HG03175 (cell line): Measurements from ENCODE around the gene MEF2D.

Experiments
- ATAC-seq: cut with Tn5 transposase; IDR thresholded peaks from one replicate; pipeline ENCODE4 v1.9.1; 2021; ENCODE audit warnings: mild to moderate bottlenecking, moderate library complexity; ENCODE audit not compliant: unreplicated experiment

Gene MEF2D

GRCh38 chr1:156500543-156500792 is at the start of gene MEF2D:
TSS of gene MEF2D (minus strand) at chr1:156500775. CDS start at chr1:156483292, 17,483 bp downstream.
- no peak for ATAC-seq

DNA sequence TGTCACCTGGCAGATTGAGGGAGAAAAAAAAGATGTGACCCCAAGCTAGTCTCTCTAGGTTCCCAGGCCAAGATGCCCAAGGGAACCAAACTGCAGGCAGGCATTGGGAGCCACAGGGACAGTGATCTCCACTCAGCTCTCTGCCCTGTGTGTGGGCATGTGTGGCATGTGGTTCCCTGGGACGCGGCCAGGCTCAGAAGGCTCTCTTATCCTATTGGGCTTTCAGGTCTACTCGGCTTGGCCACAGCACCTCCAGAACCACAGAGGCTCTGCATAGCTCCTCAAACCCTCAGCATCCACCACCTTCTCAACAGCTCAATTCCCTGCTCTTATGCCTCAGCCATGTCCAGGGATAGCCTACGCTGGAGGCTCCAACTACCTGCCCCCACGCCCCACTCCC is 49.8 kb upstream of the MEF2D start:
- no peak for ATAC-seq

- ATAC-seq: no peak
Measured at GRCh38 chr1:156549831-156550230, 49.3 kb upstream of the MEF2D start.

DNA sequence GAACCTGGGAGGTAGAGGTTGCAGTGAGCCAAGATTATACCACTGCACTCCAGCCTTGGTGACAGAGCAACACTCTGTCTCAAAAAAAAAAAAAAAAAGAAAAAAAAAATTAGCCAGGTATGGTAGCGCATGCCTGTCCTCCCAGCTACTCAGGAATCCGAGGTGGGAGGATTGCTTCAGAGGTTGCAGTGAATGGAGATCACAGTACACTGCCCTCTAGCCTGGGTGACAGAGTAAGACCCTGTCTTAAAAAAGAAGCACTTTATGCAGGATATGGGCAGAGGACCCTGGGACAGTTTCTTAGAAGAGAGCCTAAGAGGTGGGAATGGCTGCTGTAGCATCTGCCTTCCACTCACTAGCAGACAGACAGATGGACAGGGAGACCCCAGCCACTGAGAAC is 48.8 kb upstream of the MEF2D start:
- no peak for ATAC-seq

- no peak for ATAC-seq
Measured at GRCh38 chr1:156547982-156548381, 47.4 kb upstream of the MEF2D start.

- no peak for ATAC-seq
Measured at GRCh38 chr1:156547434-156547833, 46.9 kb upstream of the MEF2D start.

GRCh38 chr1:156546267-156546666 is 45.7 kb upstream of the MEF2D start:
- ATAC-seq: no peak

GRCh38 chr1:156544592-156545102 is 44.1 kb upstream of the MEF2D start:
- ATAC-seq: no peak

GRCh38 chr1:156543066-156543465 is 42.5 kb upstream of the MEF2D start:
- ATAC-seq: no peak

DNA sequence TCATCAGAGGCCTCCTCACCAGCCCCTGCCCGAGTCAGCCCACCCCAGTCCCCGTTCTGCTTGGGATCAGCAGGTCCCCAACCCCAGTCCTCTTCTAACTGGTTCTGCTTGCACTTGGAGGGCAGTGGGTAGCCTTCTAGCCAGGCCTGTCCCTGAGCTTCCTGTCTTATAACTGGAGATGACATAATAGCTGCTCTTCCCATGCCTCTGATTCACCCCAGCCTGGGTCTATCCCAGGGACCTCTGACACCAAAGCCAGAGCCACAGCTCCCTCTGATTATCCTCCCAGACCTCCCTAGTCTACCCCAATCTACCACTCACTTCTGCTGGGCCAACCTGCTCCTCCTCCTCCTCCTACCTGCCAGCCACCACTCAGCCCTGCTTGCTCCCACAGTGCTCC is 40.4 kb upstream of the MEF2D start:
- no peak for ATAC-seq

- ATAC-seq: no peak
Measured at GRCh38 chr1:156539818-156540355, 39.3 kb upstream of the MEF2D start.

DNA sequence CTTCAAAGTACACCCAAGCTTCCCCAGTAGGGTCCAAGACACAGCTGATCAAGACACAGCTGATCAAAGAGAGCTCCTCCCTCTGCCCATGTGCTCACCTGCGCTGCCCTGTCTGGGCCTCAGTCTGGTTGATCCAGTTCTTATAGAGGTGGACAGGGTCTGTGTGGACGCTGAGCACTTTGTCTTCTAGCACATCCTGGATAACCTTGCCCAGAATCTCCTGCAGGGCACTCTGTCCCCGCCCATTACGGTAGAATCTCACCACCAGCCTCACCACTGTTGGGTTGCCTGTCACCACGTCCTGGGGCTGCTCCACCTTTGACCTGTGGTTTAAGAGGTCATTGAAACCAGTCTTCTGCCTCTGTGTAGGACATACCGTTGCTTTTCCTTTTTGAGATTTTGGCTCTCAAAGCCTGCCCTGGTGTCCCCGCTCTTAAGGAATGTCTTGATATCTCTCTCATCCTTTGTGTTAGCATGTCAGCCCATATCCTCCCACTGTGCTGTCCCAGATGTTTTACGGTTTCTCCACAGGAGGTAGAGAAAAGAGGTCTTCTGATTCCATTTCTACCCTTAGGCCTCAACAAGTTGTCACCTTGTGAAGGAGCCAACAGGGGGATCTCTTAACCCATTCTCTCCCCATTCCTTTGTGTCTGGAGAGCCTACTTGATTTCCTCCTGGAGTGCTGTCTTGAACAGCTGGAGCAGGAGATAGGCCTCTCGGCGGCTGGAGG is 38.3 kb upstream of the MEF2D start:
- ATAC-seq: no peak

DNA sequence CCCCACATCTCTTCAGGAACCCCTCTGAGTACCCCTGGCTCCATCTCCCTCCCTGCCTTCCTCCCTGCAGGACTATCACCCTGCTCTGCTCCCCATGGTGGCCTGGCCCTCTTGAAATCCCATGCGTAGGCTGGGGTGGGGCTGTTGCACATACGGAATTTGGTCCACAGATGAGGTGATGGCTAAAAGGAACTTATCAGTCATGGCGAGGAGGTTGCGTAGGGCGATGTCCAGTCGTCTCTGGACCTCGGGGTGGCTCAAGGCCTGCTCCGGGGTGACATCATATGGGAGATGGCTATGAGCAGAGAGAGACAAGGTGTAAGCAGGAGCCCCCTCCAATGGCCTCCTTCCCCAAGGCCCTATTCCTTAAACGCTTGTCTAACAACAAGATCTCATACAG is 36.5 kb upstream of the MEF2D start:
- ATAC-seq: no peak

- no peak for ATAC-seq
Measured at GRCh38 chr1:156534424-156535060, 34.0 kb upstream of the MEF2D start.

DNA sequence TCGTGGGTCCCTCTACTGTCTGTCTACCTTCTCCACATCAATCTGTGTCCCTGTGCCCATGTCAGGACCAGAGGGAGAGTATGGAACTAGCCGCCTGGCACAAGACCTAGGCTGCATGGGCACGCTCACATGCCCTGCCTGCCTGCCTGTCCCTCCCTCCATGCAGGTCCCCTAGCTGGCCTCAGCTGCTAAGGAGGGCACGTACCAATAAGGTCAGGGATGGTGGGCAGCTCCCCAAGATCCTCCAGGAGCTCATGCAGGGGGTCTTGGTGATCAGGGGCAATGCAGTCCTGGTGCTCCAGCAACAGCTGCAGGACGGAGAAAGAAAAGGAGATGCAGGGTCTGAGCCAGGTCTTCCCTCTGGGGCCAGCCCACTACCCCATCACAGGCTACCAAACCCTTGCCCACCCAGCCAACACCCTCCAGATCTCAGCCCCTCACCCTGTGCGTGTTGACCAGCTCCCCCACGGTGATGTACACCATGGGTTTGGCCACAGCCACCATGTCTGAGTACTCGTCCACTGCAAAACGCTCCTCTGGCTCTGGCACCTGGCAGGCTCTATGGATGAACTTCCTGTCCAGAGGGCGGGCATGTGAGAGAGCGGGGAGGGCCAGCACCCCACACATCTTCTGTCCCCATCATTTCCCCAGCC is 33.1 kb upstream of the MEF2D start:
- no peak for ATAC-seq

- no peak for ATAC-seq
Measured at GRCh38 chr1:156532374-156532773, 31.8 kb upstream of the MEF2D start.

DNA sequence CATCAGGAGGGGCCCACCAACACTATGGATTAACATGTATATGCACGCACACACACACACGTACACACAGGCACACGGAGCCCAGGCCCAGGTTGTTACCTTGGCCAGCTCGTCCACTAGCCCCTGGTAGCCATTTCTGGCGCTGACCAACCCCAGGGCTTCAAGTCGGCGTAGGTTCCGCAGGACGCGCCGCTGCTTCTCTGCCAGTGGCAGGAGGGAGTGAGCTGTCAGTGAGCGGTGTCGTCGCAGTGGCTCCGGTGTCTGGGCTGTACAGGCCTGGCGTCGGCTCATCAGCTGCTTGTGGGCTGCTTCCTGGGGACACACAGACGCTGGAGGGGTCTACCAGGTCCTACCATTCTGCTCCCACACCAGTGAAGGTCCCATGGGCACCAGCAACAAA is 29.4 kb upstream of the MEF2D start:
- ATAC-seq: no peak

DNA sequence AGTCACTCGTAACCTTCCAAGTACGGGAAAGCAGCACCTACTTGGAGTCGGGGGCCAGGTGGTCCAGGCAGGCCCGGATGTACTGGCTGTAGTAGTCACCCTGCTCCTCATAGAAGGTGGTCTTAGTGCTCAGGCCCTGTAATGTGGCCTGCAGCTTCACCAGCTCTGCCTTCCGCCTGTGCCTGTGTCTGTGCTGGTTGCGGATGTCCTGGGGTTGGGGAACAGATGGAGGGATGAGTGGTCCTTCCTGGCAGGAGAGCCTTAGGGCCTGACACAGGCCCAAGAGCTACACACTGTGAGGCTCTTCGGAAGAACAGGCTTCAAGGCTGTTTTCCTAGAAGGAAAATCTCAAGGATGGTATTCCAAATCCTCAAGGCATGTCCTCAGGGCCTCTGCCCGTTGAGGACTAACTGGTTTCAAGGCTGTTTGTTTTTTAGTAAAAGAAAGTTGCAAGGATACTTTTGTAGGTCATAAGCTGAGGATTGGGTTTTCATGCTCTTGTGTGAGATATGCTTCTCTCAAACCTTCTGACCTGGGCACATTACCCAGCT is 28.4 kb upstream of the MEF2D start:
- no peak for ATAC-seq

DNA sequence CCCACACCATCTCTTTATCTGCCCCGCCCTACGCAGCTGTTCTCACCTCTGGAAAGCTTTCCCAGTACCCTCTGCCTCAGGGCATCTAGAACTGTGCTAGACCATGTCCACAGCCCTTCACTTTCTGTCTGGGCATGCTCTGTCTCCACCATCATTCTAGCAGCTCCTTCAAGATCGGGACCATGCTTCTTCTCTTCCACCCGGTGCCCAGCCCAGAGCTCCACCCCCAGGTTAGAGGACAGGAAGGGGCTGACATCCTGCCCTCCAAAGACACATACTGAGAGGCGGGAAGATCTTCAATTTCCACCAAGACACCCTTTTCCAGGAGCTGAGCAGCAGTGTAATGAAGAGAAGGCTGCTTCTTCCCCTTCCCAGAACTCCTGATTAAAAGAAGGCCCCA is 27.7 kb upstream of the MEF2D start:
- ATAC-seq: no peak

DNA sequence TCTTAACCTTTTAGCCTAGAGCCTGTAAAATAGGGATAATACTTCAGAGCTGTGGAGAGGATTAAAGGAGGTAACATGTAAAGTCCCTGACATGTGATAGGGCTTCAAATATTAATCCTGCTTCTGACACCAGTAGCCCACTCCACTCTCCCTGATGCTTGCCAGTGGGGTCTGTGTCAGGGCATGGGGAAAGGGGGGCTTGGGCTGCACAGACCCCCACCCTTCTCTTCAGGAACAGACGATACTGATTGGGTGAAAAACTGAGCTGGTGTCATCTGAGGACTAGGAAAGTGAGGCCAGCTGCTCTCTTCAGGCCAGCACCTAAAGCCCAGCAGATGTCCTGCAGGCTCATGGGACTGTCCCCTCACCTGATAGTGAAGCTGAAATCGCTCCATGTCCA is 27.0 kb upstream of the MEF2D start:
- ATAC-seq: no peak

DNA sequence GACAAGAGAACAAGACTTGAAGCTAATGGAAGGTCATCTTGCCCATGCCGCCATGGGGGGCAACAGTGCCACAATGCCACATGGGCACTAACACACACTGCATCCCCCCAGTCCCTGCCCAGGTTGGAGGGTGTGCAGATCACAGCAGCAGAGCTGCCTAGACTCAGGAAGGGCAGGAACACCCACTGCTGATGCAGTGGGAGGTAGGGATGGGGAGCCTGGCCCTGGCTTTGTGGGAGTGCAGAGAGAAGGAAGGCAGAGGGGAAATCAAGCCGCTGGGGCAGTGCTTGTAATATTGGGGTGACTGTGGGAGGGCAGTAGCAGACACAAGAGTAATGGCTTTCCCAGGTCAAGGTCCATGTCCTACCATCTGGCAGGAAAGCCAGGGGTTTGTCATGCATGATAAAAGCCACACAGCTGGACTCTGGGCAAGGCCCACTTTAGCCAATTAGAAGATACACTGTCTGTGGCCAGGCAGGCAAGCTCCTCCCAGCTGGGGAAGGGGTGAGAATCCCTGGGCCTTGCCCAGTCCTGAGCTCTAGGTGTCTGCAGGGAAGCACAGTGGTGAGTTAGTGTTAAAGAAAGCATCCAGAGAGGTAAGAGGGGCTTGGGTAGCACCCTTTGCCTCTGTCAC is 25.4 kb upstream of the MEF2D start:
- ATAC-seq: no peak
